HFF-Myc (cell line): Measurements from ENCODE around the gene TRAPPC1.

Experiments used
- DNase-seq: peaks from one replicate; pipeline ENCODE4 v3.0.0-alpha.2; 2011; ENCODE audit warnings: low read depth; ENCODE audit errors: extremely low read depth
- H3K4me3 ChIP-seq: replicated peaks from 2 replicates; pipeline ENCODE4 v1.5.1; 2011; ENCODE audit warnings: low read depth, mild to moderate bottlenecking, control low read depth, low read length
- TF ChIP-seq, protein P1 (sequence below): IDR thresholded peaks from 2 replicates; pipeline ENCODE4 v1.5.1; 2012; ENCODE audit warnings: mild to moderate bottlenecking, low read depth, low read length, control low read depth; ENCODE audit errors: missing control alignments

TRAPPC1 gene

DNA sequence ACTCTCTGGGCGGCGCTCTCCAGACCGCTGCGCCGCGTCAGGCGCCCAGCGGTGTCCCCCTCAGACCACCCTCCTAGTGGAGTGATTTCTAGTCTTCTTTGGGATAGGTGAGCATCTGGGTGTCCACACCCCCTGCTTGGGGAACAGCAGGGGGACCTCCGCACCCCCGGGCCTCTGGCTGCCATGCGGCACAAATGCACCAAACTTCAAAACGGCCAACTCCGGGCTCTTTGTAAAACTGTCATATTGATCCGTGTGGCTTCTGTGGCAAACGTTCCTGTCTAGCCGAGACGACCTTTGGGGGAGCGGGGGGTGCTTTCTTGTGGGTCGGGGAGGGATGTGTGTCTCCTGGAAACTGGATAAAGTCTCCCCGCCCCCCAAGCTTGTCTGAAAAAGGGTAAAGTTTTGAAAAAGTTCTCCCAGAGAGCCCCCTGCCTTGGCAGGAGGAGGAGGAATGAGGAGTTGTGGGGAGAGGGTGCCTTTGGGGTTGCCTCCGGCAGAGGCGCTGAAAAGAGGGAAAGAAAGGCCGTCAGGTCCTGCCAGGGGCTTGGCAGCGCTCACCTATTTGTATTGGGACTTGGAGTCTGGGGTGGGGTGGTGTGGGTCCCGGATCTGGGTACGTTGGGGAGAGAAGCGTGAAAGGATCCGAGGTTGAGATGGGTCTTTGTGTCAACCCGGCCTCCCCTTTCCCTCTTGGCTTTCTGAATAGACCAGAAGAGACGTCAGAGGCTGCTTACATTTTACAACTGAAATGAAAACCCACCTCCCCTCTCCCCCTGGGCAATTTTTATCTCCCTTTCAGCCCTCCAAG is 45.3 kb downstream of the TRAPPC1 start:
- DNase-seq: no peak
- H3K4me3 ChIP-seq: peak overlapping the region; percentile 78
- TF ChIP-seq, protein P1, sequence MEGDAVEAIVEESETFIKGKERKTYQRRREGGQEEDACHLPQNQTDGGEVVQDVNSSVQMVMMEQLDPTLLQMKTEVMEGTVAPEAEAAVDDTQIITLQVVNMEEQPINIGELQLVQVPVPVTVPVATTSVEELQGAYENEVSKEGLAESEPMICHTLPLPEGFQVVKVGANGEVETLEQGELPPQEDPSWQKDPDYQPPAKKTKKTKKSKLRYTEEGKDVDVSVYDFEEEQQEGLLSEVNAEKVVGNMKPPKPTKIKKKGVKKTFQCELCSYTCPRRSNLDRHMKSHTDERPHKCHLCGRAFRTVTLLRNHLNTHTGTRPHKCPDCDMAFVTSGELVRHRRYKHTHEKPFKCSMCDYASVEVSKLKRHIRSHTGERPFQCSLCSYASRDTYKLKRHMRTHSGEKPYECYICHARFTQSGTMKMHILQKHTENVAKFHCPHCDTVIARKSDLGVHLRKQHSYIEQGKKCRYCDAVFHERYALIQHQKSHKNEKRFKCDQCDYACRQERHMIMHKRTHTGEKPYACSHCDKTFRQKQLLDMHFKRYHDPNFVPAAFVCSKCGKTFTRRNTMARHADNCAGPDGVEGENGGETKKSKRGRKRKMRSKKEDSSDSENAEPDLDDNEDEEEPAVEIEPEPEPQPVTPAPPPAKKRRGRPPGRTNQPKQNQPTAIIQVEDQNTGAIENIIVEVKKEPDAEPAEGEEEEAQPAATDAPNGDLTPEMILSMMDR: no peak

DNA sequence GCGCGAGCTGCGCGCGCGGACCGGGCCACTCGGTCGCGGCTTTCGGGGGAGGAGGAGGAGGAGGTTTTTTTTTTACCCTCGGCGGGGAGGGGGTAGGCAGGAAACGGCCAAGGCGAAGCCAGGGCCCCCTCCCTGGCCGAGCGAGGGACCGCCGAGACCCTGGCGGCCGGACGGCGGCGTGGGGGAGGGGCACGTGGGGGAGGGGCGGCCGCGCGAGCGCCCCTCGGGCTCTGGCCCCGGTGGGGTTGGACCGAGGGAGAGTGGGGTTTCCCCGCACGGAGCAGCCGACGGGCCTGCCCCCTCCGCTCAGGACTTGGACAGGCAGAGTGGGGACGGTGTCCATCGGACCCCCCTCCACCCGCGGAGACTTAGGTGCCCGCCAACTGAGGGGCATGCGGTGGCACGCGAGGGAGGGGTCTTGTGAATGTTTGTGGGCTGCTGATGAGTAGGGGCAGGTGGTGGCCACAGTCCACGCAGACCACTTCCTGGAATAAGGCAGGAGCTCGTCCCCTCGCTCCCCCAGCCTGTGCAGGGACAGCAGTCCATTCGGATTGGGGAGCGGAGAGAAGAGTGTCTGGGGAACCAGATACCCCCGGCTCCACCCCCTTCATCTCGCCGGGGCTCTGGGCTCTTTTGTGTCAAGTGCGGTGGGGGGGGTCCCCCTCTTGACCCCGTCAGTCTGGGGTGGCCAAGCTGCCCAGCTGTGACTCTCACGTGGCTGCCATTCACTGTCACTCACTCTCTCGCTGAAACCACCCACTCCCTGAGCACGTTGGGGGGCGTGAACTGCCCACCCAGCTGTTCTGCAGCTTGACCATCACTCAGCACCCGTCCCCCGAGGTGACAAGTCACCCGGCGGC is 46.1 kb downstream of the TRAPPC1 start:
- H3K4me3 ChIP-seq: peak overlapping the region; percentile 78
- TF ChIP-seq, protein P1: no peak
- no peak for DNase-seq

DNA sequence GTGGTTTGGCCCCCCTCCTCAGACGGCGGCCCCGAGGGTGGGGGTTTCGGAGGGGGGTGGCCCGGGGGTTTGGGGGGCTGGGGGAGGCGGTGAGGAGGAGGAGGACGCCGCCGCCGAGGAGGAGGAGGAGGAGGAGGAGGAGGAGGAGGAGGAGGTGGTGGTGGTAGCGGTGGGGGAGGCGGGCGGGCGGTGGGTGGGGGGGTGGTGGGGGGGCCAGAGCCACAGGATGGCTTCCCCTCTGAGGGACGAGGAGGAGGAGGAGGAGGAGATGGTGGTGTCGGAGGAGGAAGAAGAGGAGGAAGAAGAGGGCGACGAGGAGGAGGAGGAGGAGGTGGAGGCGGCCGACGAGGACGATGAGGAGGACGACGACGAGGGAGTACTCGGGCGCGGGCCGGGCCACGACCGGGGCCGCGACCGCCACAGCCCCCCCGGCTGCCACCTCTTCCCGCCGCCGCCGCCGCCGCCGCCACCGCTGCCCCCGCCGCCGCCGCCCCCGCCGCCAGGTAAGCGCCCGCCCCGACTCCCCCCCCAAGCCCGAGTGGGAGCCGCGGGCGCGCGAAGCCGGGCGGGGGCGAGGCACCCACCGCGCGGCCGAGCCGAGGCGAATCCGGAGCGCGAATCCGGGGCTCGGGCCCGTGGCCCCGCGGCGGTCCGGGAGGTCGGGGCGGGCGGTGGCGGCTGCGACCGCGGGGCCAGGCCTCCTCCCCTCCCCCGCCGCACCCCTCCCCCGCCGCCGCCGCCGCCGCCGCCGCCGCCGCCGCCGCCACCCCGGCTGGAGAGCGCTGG is 47.0 kb downstream of the TRAPPC1 start:
- DNase-seq: no peak
- H3K4me3 ChIP-seq: peak overlapping the region; percentile 78
- TF ChIP-seq, protein P1: no peak

DNA sequence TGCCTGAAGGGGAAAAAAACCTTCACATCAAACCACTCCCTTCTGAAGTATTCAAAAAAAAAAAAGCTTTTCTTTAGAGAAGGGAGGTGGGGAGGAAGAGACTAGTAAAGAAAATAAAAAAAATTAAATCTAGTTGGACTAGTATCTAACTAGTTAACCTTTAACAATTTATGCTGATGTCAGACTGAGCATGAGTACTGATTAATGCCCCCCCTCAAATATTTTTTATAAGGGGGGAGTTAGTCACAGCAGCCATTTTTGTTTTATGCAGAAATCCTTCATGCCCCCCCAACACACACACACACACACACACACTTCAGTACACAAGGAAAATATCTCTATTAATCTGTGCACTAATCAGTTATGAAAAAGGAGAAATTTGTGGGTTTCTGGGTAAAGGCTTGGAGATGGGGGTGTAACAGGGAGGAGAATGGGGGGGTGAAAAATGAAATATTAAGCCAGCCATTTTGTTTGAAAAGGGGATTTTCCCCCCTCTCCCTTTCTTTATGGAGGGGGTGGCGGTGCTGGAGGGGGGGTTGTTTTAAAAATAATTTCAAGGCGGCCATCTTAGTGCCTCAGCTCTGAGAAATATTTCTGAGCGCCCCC is 47.9 kb downstream of the TRAPPC1 start:
- TF ChIP-seq, protein P1: no peak
- no peak for DNase-seq
- peak overlapping the region; percentile 45 for H3K4me3 ChIP-seq

DNA sequence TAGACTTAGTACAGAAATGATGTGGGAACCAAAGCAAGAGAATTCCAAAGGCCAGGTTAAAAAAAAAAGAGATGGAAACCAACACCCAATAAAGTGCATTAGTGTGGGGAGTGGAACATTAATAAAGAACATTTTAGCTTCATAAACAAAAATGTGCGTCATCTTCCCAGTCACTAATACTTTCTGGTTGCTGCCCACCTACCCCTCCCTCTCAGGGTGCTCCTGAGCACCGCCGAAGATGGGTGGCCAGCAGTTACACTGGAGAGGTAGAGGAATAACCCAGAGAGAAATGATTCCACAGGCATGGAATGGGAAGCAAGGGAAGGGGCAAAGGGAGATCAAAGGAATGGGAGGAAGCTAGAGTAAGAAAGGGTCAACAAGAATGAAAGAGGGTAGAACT is 49.1 kb downstream of the TRAPPC1 start:
- TF ChIP-seq, protein P1: no peak
- peak overlapping the region; percentile 12; the same call in 1 of the 2 replicates for H3K4me3 ChIP-seq
- DNase-seq: no peak

DNA sequence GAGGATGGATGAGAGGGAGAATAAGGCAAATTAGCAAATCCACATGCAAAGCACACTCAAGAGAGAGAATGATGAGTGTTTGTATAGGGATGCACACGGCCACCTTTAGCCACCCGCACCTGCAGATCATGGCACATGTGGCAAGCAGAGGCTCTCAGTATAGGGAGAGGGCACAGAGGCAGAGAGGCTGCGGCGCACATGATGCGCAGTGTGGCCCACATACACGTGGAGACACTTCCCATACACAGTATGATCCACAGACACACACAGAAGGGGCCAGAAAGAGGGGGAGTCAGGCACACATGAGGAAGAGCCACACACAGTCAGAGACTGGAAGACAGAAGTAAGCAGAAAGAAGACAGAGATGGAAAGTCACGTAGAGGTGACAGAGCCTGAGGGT is 49.7 kb downstream of the TRAPPC1 start:
- TF ChIP-seq, protein P1: no peak
- DNase-seq: no peak
- H3K4me3 ChIP-seq: peak overlapping the region; percentile 16; the same call in 1 of the 2 replicates
